Smooth muscle cell (in vitro differentiated cells): ENCODE measurements around the gene STK17A. TPM values are rescaled to one million over a fixed set of nuclear protein-coding genes. Genes with fewer than 3 reads are reported as not detected.

Experiments
- DNase-seq: peaks from one replicate; lab custom pipeline; 2025; ENCODE audit not compliant: unreplicated experiment; lab: John Stamatoyannopoulos, UW
- H2AFZ ChIP-seq: fragments of 200-600 bp; sonication (generic); 2 replicates; pipeline ENCODE4 v1.6.0; 2016; ENCODE audit warnings: antibody characterized with exemption, low read depth, mild to moderate bottlenecking
- H3F3A ChIP-seq: fragments of 200-600 bp; sonication (generic); 2 replicates; pipeline ENCODE4 v1.6.0; 2017; ENCODE audit warnings: antibody characterized with exemption, low read depth
- H3K27ac ChIP-seq: fragments of 200-600 bp; sonication (generic); 2 replicates; pipeline ENCODE4 v1.5.1; 2016; ENCODE audit warnings: low read depth, mild to moderate bottlenecking
- H3K27me3 ChIP-seq: fragments of 200-600 bp; sonication (generic); 2 replicates; pipeline ENCODE4 v1.6.1; 2016; ENCODE audit warnings: low read depth, mild to moderate bottlenecking
- H3K36me3 ChIP-seq: fragments of 200-600 bp; sonication (generic); 2 replicates; pipeline ENCODE4 v1.5.1; 2016; ENCODE audit warnings: low read depth
- H3K4me1 ChIP-seq: fragments of 200-600 bp; sonication (generic); 2 replicates; pipeline ENCODE4 v1.5.1; 2016; ENCODE audit warnings: low read depth
- H3K4me2 ChIP-seq: fragments of 200-600 bp; sonication (generic); 2 replicates; pipeline ENCODE4 v1.6.0; 2016; ENCODE audit warnings: mild to moderate bottlenecking
- H3K4me3 ChIP-seq: fragments of 200-600 bp; sonication (generic); 2 replicates; pipeline ENCODE4 v1.5.1; 2016; ENCODE audit warnings: mild to moderate bottlenecking
- H3K79me2 ChIP-seq: fragments of 200-600 bp; sonication (generic); 2 replicates; pipeline ENCODE4 v1.6.0; 2016; ENCODE audit warnings: low read depth, mild to moderate bottlenecking
- H3K9ac ChIP-seq: fragments of 200-600 bp; sonication (generic); 2 replicates; pipeline ENCODE4 v1.6.0; 2016; ENCODE audit warnings: low read depth
- H3K9me3 ChIP-seq: fragments of 200-600 bp; sonication (generic); replicated peaks from 2 replicates; pipeline ENCODE4 v1.5.1; 2016; ENCODE audit warnings: low read depth
- H4K20me1 ChIP-seq: fragments of 200-600 bp; sonication (generic); 2 replicates; pipeline ENCODE4 v1.6.0; 2016; ENCODE audit warnings: low read depth
- CTCF ChIP-seq: fragments of 200-600 bp; sonication (generic); IDR thresholded peaks from 2 replicates; pipeline ENCODE4 v1.5.1; 2017; ENCODE audit warnings: borderline replicate concordance, mild to moderate bottlenecking, antibody characterized with exemption; ENCODE audit not compliant: insufficient read depth, poor library complexity, severe bottlenecking
- WGBS: methylation state at CpG from one replicate; pipeline ENCODE4 v1.1.7; 2016; ENCODE audit warnings: low lambda C conversion rate; 5-methylcytosine and 5-hydroxymethylcytosine counted together
- polyA plus RNA-seq: library from polyadenylated mRNA; unstranded; fragments of >200 nt; fragmentation: Nextera tagmentation; extraction: Ambion mirVana; gene quantifications from 2 replicates; pipeline ENCODE4 v1.2.1, GENCODE V29; 2016
- total RNA-seq: library from RNA; depleted of rRNA; stranded (reverse); fragments of >200 nt; gene quantifications from 2 replicates; pipeline ENCODE4 v1.2.3, GENCODE V29; 2014

STK17A gene
- total and polyA plus RNA-seq, 2 experiments from 2014 or later = 21.0 to 28.2 TPM

DNA sequence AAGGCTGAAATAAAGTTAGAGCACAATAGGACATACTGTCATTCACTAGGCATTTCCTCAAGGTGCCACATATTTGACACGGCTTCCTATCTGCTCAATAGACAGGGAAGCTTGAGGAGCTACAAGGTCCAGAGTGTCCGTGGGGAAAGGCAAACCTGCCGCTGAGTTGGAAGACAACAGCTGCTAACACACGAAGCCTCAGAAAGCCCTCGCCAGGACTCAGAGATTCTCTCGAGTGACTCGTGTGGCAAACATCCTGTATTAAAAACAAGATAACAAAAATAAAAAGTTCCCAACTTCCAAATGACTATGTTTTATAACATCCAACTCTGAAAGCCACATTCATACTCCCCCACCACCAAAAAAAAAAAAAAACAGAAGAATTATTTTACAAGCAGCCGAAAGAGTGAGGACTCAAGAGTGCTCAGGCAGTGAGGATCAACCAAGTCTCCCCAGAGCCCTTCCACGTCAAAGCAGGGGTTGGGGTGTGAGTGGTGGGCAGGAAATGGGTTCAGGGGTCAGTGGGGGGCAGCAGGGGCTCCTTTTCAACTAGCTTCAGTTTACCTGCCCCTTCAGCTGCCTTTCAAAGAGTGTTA lies 67.6 kb downstream of the STK17A start:
- Histone ChIP-seq H3K4me2 (peak overlapping the region; percentile 57), H4K20me1 (peaks cover 4% of the 10 kb centered on the region), H3K79me2 (peaks cover 21% of the 10 kb centered on the region), H2AFZ (no peak overlapping the region), H3K9ac (peak overlapping the region; percentile 36), H3K36me3 (no peaks in the 10 kb centered on the region), H3K9me3 (no peaks in the 10 kb centered on the region), H3K4me1 (peaks cover 32% of the 10 kb centered on the region), H3K4me3 (no peak overlapping the region), H3F3A (peaks cover 29% of the 10 kb centered on the region), H3K27me3 (no peaks in the 10 kb centered on the region), H3K27ac (peak overlapping the region; percentile 64)
- TF ChIP-seq CTCF = no peak
- 24% methylated on average over 9 of the region's 9 CpGs for WGBS
- no peak for DNase-seq

DNA sequence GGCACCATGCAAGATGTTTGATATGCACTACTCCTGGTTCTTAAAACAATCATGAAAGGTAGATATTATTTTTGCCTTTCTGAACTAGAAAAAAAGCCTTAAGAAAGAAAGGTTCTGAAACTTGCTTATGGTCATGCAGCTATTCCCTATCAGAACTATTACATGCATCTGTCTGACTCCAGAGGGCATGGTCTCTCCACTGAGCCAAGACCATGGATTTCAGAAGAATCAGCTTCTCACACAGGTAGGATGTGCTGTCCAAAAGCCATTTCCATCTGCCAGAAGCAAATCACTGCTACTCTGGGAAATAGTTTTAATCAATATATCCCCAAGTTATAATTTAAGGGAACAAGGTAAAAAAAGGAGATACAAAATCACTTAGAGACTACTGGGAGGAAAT lies 69.5 kb downstream of the STK17A start:
- H3K27ac ChIP-seq = no peak overlapping the region

GRCh38 chr7:43653466-43653865 lies 70.6 kb downstream of the STK17A start:
- Histone ChIP-seq H3K27ac (no peak overlapping the region), H2AFZ (no peak overlapping the region), H4K20me1 (peaks cover 9% of the 10 kb centered on the region), H3K79me2 (peaks cover 43% of the 10 kb centered on the region), H3F3A (peaks cover 15% of the 10 kb centered on the region), H3K4me3 (no peak overlapping the region), H3K9me3 (no peaks in the 10 kb centered on the region), H3K36me3 (no peaks in the 10 kb centered on the region), H3K4me2 (no peak overlapping the region), H3K4me1 (peaks cover 11% of the 10 kb centered on the region), H3K9ac (no peak overlapping the region), H3K27me3 (no peaks in the 10 kb centered on the region)
- no peak for DNase-seq
- WGBS = 94% methylated on average over 4 of the region's 4 CpGs
- no peak for TF ChIP-seq CTCF

More for the DNA sequence above, 69.5 kb downstream of the STK17A start:
- H2AFZ ChIP-seq = no peak overlapping the region
- no peak overlapping the region for H3K4me3 ChIP-seq
- H3K9me3 ChIP-seq = no peaks in the 10 kb centered on the region
- peaks cover 39% of the 10 kb centered on the region for H3K79me2 ChIP-seq
- no peaks in the 10 kb centered on the region for H3K27me3 ChIP-seq
- H4K20me1 ChIP-seq = peaks cover 5% of the 10 kb centered on the region
- no peaks in the 10 kb centered on the region for H3K36me3 ChIP-seq
- no peak overlapping the region for H3K4me2 ChIP-seq
- no peak for DNase-seq
- H3K4me1 ChIP-seq = peaks cover 22% of the 10 kb centered on the region
- H3K9ac ChIP-seq = no peak overlapping the region
- TF ChIP-seq CTCF = no peak
- peaks cover 25% of the 10 kb centered on the region for H3F3A ChIP-seq

GRCh38 chr7:43653891-43654504 lies 71.1 kb downstream of the STK17A start:
- Histone ChIP-seq H3K4me2 (no peak overlapping the region), H3K4me1 (peaks cover 8% of the 10 kb centered on the region), H3K4me3 (no peak overlapping the region), H3K9me3 (no peaks in the 10 kb centered on the region), H2AFZ (no peak overlapping the region), H3K79me2 (peaks cover 43% of the 10 kb centered on the region), H3K27me3 (no peaks in the 10 kb centered on the region), H3K9ac (no peak overlapping the region), H3K27ac (no peak overlapping the region), H4K20me1 (peaks cover 9% of the 10 kb centered on the region), H3F3A (peaks cover 12% of the 10 kb centered on the region), H3K36me3 (no peaks in the 10 kb centered on the region)
- DNase-seq = no peak
- 98% methylated on average over 4 of the region's 4 CpGs for WGBS
- TF ChIP-seq CTCF = no peak
